Heart left ventricle (tissue), 13 donors: ENCODE measurements around the gene RGS7.

Source experiments
- POLR2A ChIP-seq, 2 donors: fragments of 450-650 bp; IDR thresholded peaks; one replicate each; pipeline ENCODE4 v1.6.1; 2017; ENCODE audit warnings: antibody characterized with exemption in 2 of 2, mild to moderate bottlenecking in 2 of 2, moderate library complexity in 2 of 2
- TF ChIP-seq, protein P1 (sequence below), 12 donors: fragments of 200-600 bp; sonication (generic) in 4 of 12; IDR thresholded peaks; one replicate each; pipeline versions ENCODE4 v1.5.0 to v1.8.0; 2018 to 2022; ENCODE audit warnings: antibody characterized with exemption in 12 of 12, mild to moderate bottlenecking in 5 of 12
- donor health status: ischemic (EF 13 %, LVEDD 7.1; RV severe dilation, severe dysfunction).
- donor health status: DM: no; HTN: yes; CAD: no.
- donor health status: DM: no; HTN: no; CAD: no.
- donor health status: ischemic (EF 25% LVEDD 6.9; RV normal size, moderate dysfunction).
- donor health status: ischemic (EF 25% LVEDD 5.7; RV mildly dilated, moderate dysfunction).
- donor health status: ischemic (EF 35%, LVEDD 5.7; RV mildly dilated, moderate dysfunction).
- donor health status: nonischemic (EF 11% LVEDD 7.7; RV severe dilation, severe dysfunction).
- donor health status: DM: yes; HTN: yes; CAD: no.
- donor health status: PGD.
- donor health status: ischemic (EF 29% LVEDD 5.4; RV normal size, mild dysfunction).
- donor health status: nonischemic (EF 23%, LVEDD 6.1; RV moderate dilation, normal function).

DNA sequence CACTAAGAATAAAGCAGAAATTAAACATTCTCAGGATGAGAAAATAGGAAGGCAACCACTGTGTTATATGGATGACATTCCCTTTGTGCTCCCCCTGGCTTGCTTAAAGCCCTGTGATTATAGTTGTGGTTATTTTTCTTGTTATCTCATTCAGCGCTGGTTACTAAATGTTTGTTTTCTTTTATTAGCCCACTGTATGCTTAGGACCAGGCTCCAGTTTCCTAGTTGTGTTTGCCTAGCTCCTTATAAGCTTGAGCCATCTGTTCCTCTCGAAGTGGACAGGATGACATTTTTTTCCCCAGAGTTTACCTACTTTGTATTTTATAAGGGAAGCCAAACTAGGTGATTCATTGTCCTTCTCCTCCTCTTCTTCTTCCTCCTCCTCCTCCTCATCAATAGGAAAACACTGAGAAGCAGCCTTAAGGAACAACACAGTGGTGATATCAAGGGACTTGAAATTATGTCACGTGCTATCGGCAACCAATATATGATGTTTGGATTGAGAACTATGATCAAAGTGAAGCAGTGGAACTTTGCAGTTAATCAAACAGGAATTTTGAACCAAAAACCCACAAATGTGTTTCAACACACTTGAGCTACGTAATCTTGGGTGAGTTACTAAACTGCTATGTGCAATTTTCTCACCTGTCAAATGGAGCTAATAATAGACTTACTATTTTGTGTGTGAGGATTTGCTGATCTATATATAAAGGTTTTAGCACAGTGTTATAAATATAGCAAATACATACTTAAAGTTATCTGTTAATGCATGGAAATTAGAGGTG is 35.1 kb upstream of the RGS7 start:
- TF ChIP-seq, protein P1, sequence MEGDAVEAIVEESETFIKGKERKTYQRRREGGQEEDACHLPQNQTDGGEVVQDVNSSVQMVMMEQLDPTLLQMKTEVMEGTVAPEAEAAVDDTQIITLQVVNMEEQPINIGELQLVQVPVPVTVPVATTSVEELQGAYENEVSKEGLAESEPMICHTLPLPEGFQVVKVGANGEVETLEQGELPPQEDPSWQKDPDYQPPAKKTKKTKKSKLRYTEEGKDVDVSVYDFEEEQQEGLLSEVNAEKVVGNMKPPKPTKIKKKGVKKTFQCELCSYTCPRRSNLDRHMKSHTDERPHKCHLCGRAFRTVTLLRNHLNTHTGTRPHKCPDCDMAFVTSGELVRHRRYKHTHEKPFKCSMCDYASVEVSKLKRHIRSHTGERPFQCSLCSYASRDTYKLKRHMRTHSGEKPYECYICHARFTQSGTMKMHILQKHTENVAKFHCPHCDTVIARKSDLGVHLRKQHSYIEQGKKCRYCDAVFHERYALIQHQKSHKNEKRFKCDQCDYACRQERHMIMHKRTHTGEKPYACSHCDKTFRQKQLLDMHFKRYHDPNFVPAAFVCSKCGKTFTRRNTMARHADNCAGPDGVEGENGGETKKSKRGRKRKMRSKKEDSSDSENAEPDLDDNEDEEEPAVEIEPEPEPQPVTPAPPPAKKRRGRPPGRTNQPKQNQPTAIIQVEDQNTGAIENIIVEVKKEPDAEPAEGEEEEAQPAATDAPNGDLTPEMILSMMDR (IDR thresholded peaks at IDR 0.05), result no peak
- TF ChIP-seq POLR2A (IDR thresholded peaks at IDR 0.05), result no peak
